Epithelial cell of prostate (primary cell): Measurements from ENCODE around the gene FKBP5.
"Not testable (repeated sequence)": the region's sequence is repeated elsewhere in the genome, so short reads cannot be mapped to it uniquely, and the experiment has no call there.

Experiments used
- DNase-seq: peaks from one replicate; pipeline ENCODE4 v3.0.0-alpha.2; 2011; ENCODE audit warnings: low read depth, low spot score
- H3K27ac ChIP-seq: fragments of 450-650 bp; 2 replicates; pipeline ENCODE4 v1.5.1; 2017; ENCODE audit warnings: mild to moderate bottlenecking

The FKBP5 gene

GRCh38 chr6:35629876-35630378, 58.8 kb downstream of the FKBP5 start:
- H3K27ac ChIP-seq, result no peak overlapping the region
- no peak for DNase-seq

- no peak overlapping the region for H3K27ac ChIP-seq
- no peak for DNase-seq
These were observed 62.3 kb downstream of the FKBP5 start for GRCh38 chr6:35626401-35626800.

- DNase-seq, result no peak
- H3K27ac ChIP-seq, result no peak overlapping the region
These were observed 64.2 kb downstream of the FKBP5 start for GRCh38 chr6:35624341-35625070.

- DNase-seq, result no peak
- H3K27ac ChIP-seq, result no peak overlapping the region
These were observed 66.4 kb downstream of the FKBP5 start for GRCh38 chr6:35622283-35622682.

GRCh38 chr6:35620706-35621105, 68.0 kb downstream of the FKBP5 start:
- no peak overlapping the region for H3K27ac ChIP-seq
- DNase-seq, result no peak

- H3K27ac ChIP-seq, result no peak overlapping the region
- DNase-seq, result no peak
These were observed 75.0 kb downstream of the FKBP5 start for GRCh38 chr6:35613762-35614161.

GRCh38 chr6:35611240-35611639, 77.5 kb downstream of the FKBP5 start:
- H3K27ac ChIP-seq, result no peak overlapping the region
- no peak for DNase-seq

- no peak overlapping the region for H3K27ac ChIP-seq
- no peak for DNase-seq
These were observed 77.9 kb downstream of the FKBP5 start for GRCh38 chr6:35610830-35611229.

- H3K27ac ChIP-seq, result no peak overlapping the region
- no peak for DNase-seq
These were observed 79.1 kb downstream of the FKBP5 start for GRCh38 chr6:35609588-35609987.

- H3K27ac ChIP-seq, result no peak overlapping the region
- no peak for DNase-seq
These were observed 81.0 kb downstream of the FKBP5 start for GRCh38 chr6:35607517-35608233.

GRCh38 chr6:35605600-35605999, 83.1 kb downstream of the FKBP5 start:
- H3K27ac ChIP-seq, result peak overlapping the region; percentile 83
- DNase-seq, result no peak

- DNase-seq, result no peak
- H3K27ac ChIP-seq, result peak overlapping the region; percentile 89
These were observed 85.2 kb downstream of the FKBP5 start for GRCh38 chr6:35603326-35604202.

- no peak for DNase-seq
- peak overlapping the region; percentile 89 for H3K27ac ChIP-seq
These were observed 86.4 kb downstream of the FKBP5 start for GRCh38 chr6:35602133-35602946.

- no peak for DNase-seq
- H3K27ac ChIP-seq, result peak overlapping the region; percentile 89
These were observed 87.2 kb downstream of the FKBP5 start for GRCh38 chr6:35601331-35602132.

- DNase-seq, result no peak
- peak overlapping the region; percentile 89 for H3K27ac ChIP-seq
These were observed 88.0 kb downstream of the FKBP5 start for GRCh38 chr6:35600659-35601125.

- H3K27ac ChIP-seq, result peak overlapping the region; percentile 89
- no peak for DNase-seq
These were observed 88.7 kb downstream of the FKBP5 start for GRCh38 chr6:35599761-35600658.

- not testable (repeated sequence) for H3K27ac ChIP-seq, DNase-seq
These were observed 90.1 kb downstream of the FKBP5 start for GRCh38 chr6:35598621-35599020.
